Neural crest cell (in vitro differentiated cells): ENCODE data around the gene KIAA0753. TPM values are rescaled to one million over a fixed set of nuclear protein-coding genes. Genes with fewer than 3 reads are reported as not detected.

Experiments
- DNase-seq: peaks from one replicate; pipeline ENCODE4 v3.0.0; 2021; ENCODE audit warnings: low read depth, mixed read lengths, low spot score
- H3K27ac Mint-ChIP-seq: one replicate; pipeline ENCODE4 v1.8.0; 2021; ENCODE audit warnings: mild to moderate bottlenecking, mixed read lengths; ENCODE audit not compliant: unreplicated experiment
- H3K27me3 Mint-ChIP-seq: 2 replicates; pipeline ENCODE4 v1.8.0; 2021; ENCODE audit warnings: low read depth, mild to moderate bottlenecking, mixed read lengths
- H3K36me3 Mint-ChIP-seq: 2 replicates; pipeline ENCODE4 v1.8.0; 2021; ENCODE audit warnings: low read depth, mild to moderate bottlenecking, mixed read lengths
- H3K4me1 Mint-ChIP-seq: 2 replicates; pipeline ENCODE4 v1.8.0; 2021; ENCODE audit warnings: mixed read lengths
- H3K4me3 Mint-ChIP-seq: one replicate; pipeline ENCODE4 v1.8.0; 2021; ENCODE audit warnings: mild to moderate bottlenecking, mixed read lengths
- H3K9me3 Mint-ChIP-seq: 2 replicates; pipeline ENCODE4 v1.8.0; 2021; ENCODE audit warnings: mixed read lengths
- CTCF ChIP-seq: fragments of 200-600 bp; sonication (generic); conservative IDR thresholded peaks from 2 replicates; pipeline ENCODE4 v1.5.0; 2021; ENCODE audit warnings: antibody characterized with exemption, mild to moderate bottlenecking
- total RNA-seq: library from RNA; stranded (reverse); gene quantifications from 2 replicates; pipeline ENCODE4 v1.2.1, GENCODE V29; 2021

KIAA0753 gene
- total RNA-seq, 1 donor from 2014 or later, result 44.1 TPM

GRCh38 chr17:6674586-6674985 lies 34.1 kb upstream of the KIAA0753 start:
- Mint-ChIP-seq H3K27me3 (peaks cover 12% of the 10 kb centered on the region), H3K9me3 (no peaks in the 10 kb centered on the region), H3K4me1 (no peaks in the 10 kb centered on the region), H3K36me3 (no peaks in the 10 kb centered on the region), H3K27ac (no peak overlapping the region), H3K4me3 (no peak overlapping the region)
- no peak for DNase-seq
- TF ChIP-seq CTCF, result no peak

DNA sequence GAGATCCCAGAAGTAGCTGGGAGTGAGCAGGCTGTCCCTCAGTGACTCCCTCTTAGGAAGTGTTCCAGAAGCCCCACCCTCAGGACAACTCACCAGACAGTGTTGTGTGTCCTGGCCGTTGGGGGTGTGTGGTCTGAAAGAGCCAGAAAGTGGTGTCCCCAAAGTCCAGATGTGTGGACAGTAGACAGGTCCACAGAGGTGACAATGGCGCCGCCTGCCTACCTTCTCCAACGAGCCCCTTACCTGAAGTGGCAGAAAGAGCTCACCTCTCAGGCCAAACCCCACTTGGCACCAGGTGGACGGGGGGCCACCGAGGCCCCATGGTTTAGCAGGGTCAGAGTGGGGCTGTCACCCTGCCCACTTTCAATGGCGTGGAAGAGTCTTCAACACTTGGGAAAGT lies 30.9 kb upstream of the KIAA0753 start:
- DNase-seq, result no peak
- Mint-ChIP-seq H3K4me1 (peaks cover 13% of the 10 kb centered on the region), H3K27ac (no peak overlapping the region), H3K36me3 (no peaks in the 10 kb centered on the region), H3K4me3 (no peak overlapping the region), H3K27me3 (peaks cover 13% of the 10 kb centered on the region), H3K9me3 (no peaks in the 10 kb centered on the region)
- no peak for TF ChIP-seq CTCF

DNA sequence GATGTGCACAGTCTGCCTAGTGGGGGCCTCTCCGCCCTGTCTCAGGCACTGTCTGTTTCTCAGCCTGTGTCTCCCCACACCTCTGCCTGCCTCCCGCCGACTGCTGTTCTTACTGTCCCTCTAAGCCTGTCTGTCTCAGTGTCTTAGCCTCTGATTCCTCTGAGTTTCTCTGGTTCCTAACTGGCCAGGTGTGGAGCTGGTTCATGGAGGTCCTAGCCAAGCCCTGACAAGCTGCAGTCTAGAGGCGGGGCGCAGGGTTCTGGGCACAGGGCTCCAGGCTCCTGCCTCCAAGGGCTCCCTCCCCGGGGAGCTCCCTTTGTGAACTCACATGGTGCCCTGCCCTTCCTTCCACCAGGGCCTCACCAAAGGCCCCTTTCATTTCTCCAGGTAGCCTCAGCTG lies 30.5 kb upstream of the KIAA0753 start:
- Mint-ChIP-seq H3K9me3 (no peaks in the 10 kb centered on the region), H3K4me1 (peaks cover 15% of the 10 kb centered on the region)

DNA sequence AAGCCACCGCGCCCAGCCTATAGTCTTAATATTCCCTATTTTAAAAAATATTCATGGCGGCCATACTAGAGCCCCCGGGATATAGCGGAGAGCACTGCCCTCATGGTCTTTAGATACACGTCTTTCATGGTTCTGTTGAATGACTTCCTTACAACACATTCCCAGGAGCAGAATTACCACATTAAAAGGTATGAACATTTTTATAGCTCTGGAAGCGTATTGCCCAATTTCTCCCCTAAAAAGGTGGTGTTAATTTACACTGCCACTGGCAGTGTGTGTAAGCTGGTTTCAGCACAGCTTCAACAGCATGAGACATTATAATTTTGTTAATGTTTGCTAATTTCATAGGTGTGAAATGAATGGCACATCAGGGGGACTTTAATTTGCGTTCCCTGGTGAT lies 30.1 kb upstream of the KIAA0753 start:
- no peak for DNase-seq
- no peaks in the 10 kb centered on the region for H3K36me3 Mint-ChIP-seq
- H3K4me3 Mint-ChIP-seq, result no peak overlapping the region
- no peak for TF ChIP-seq CTCF
- no peaks in the 10 kb centered on the region for H3K9me3 Mint-ChIP-seq
- H3K27me3 Mint-ChIP-seq, result peaks cover 19% of the 10 kb centered on the region
- H3K4me1 Mint-ChIP-seq, result peaks cover 17% of the 10 kb centered on the region
- no peak overlapping the region for H3K27ac Mint-ChIP-seq

More for the DNA sequence above, 30.5 kb upstream of the KIAA0753 start:
- Mint-ChIP-seq H3K36me3 (no peaks in the 10 kb centered on the region), H3K4me3 (no peak overlapping the region), H3K27ac (no peak overlapping the region), H3K27me3 (peaks cover 16% of the 10 kb centered on the region)
- TF ChIP-seq CTCF, result no peak
- no peak for DNase-seq

DNA sequence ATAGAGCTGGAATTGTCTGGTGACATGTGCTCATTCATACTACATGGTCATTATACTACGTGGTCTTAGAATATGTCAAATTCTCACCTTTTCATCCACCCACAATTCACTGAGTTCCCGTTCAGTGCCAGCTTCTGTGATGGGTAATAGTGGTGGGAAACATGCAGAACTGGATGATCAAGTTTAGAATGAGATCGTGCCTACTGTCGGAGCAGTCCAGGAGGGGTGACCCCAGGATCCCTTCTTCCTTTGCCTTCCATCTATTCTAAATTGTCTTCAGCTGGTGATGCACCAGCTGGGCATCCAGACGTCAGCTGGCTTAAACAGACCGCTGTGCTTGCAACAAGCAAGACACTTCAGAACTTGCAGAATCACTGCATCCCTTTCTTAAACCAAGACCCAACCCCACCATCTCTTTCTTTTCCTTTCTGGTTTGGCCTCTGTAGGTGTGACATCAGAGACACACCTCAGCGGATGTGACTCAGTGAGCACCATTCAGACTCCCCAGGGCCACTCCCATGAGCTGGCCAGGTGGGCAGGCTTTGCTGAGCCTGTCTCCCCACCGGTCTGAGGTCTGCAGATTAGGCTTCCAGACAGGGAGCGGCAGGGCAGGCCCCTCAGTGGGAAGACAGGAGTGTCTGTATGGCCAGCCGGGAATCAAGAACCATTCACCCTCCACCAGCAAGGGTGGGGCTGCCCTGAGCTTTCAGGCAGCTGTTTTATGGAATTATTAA lies 29.1 kb upstream of the KIAA0753 start:
- no peak overlapping the region for H3K27ac Mint-ChIP-seq
- H3K4me1 Mint-ChIP-seq, result peaks cover 17% of the 10 kb centered on the region
- TF ChIP-seq CTCF, result no peak
- no peaks in the 10 kb centered on the region for H3K36me3 Mint-ChIP-seq
- H3K27me3 Mint-ChIP-seq, result peaks cover 23% of the 10 kb centered on the region
- H3K9me3 Mint-ChIP-seq, result no peaks in the 10 kb centered on the region
- no peak overlapping the region for H3K4me3 Mint-ChIP-seq
- no peak for DNase-seq
